Colonic mucosa (tissue), 4 donors: Measurements from ENCODE around the gene FILIP1L. TPM values are rescaled to one million over a fixed set of nuclear protein-coding genes. Genes with fewer than 3 reads are reported as not detected.

Experiments
- DNase-seq: peaks from one replicate; pipeline ENCODE4 v3.0.0-alpha.2; 2020
- H3K27ac ChIP-seq: fragments of 200-600 bp; one replicate; pipeline ENCODE4 v1.8.0; 2021
- H3K27me3 ChIP-seq: fragments of 200-600 bp; one replicate; pipeline ENCODE4 v1.8.0; 2021
- H3K36me3 ChIP-seq: fragments of 200-600 bp; one replicate; pipeline ENCODE4 v1.8.0; 2021
- H3K4me1 ChIP-seq: fragments of 200-600 bp; one replicate; pipeline ENCODE4 v1.8.0; 2021; ENCODE audit warnings: mild to moderate bottlenecking
- H3K4me3 ChIP-seq: fragments of 200-600 bp; one replicate; pipeline ENCODE4 v1.8.0; 2021
- H3K9ac ChIP-seq, 2 donors: one replicate each; pipeline ENCODE4 v1.7.0; 2013; ENCODE audit warnings: control low read depth in 2 of 2, low read depth in 2 of 2, low read length in 2 of 2
- H3K9me3 ChIP-seq: fragments of 200-600 bp; one replicate; pipeline ENCODE4 v1.8.0; 2021
- CTCF ChIP-seq: fragments of 200-600 bp; IDR thresholded peaks from one replicate; pipeline ENCODE4 v1.8.0; 2022; ENCODE audit warnings: antibody characterized with exemption, mild to moderate bottlenecking
- intact Hi-C: fragments of 100-400 bp; cut with DNase I; formaldehyde crosslinking; loops from one replicate; pipeline ENCODE4 v1.14.1; 2022
- total RNA-seq, 2 donors: library from RNA; stranded (reverse); fragmentation: NEBNext Ultra II Directional in 1 of 2; extraction: Animal tissue kit (Norgen Biotek cat#: 25700) in 1 of 2; gene quantifications; one replicate each; pipeline ENCODE4 v1.2.1, GENCODE V29; 2021
- donor health status: healthy.
- donor health status: DM: no; HTN: no; CAD: no.
- donor health status: DM: no; HTN: no; CAD: no.

The FILIP1L gene
- total RNA-seq, 2 donors from 2014 or later = 3.7 to 29.0 TPM

GRCh38 chr3:99971761-99972160, 142.5 kb downstream of the FILIP1L start:
- Histone ChIP-seq H3K27me3 (no peaks in the 10 kb centered on the region), H3K9me3 (no peaks in the 10 kb centered on the region), H3K36me3 (no peaks in the 10 kb centered on the region), H3K9ac (no peak overlapping the region), H3K27ac (no peak overlapping the region), H3K4me3 (no peak overlapping the region), H3K4me1 (no peaks in the 10 kb centered on the region)
- intact Hi-C loops = no loop called here
- TF ChIP-seq CTCF = no peak
- no peak for DNase-seq

- DNase-seq = no peak
- H3K9me3 ChIP-seq = no peaks in the 10 kb centered on the region
- H3K27ac ChIP-seq = no peak overlapping the region
- H3K4me1 ChIP-seq = no peaks in the 10 kb centered on the region
- H3K27me3 ChIP-seq = no peaks in the 10 kb centered on the region
- no peak overlapping the region for H3K4me3 ChIP-seq
- H3K36me3 ChIP-seq = no peaks in the 10 kb centered on the region
- no peak overlapping the region for H3K9ac ChIP-seq
- no peak for TF ChIP-seq CTCF
- intact Hi-C loops = no loop called here
These were observed 144.1 kb downstream of the FILIP1L start for GRCh38 chr3:99970198-99970597.

- TF ChIP-seq CTCF = no peak
- intact Hi-C loops = loop anchor here (10.0 kb wide), 1 partner anchor 124 kb away; no protein-coding TSS in a partner anchor
These were observed 145.2 kb downstream of the FILIP1L start for GRCh38 chr3:99969136-99969535.

GRCh38 chr3:99967796-99968195, 146.5 kb downstream of the FILIP1L start:
- DNase-seq = no peak
- no peaks in the 10 kb centered on the region for H3K4me1 ChIP-seq
- H3K36me3 ChIP-seq = no peaks in the 10 kb centered on the region
- H3K4me3 ChIP-seq = no peak overlapping the region
- no peaks in the 10 kb centered on the region for H3K9me3 ChIP-seq
- H3K9ac ChIP-seq = no peak overlapping the region
- TF ChIP-seq CTCF = no peak
- H3K27ac ChIP-seq = no peak overlapping the region
- H3K27me3 ChIP-seq = no peaks in the 10 kb centered on the region
- intact Hi-C loops = loop anchor here (10.0 kb wide), 1 partner anchor 123 kb away; no protein-coding TSS in a partner anchor

More at GRCh38 chr3:99969136-99969535, 145.2 kb downstream of the FILIP1L start:
- Histone ChIP-seq H3K36me3 (no peaks in the 10 kb centered on the region), H3K4me1 (no peaks in the 10 kb centered on the region), H3K9ac (no peak overlapping the region), H3K9me3 (no peaks in the 10 kb centered on the region), H3K27ac (no peak overlapping the region), H3K4me3 (no peak overlapping the region), H3K27me3 (no peaks in the 10 kb centered on the region)
- DNase-seq = no peak

- H3K9ac ChIP-seq = no peak overlapping the region
- H3K36me3 ChIP-seq = no peaks in the 10 kb centered on the region
- no peak overlapping the region for H3K4me3 ChIP-seq
- no peak overlapping the region for H3K27ac ChIP-seq
- H3K4me1 ChIP-seq = no peaks in the 10 kb centered on the region
- H3K27me3 ChIP-seq = no peaks in the 10 kb centered on the region
- DNase-seq = no peak
- TF ChIP-seq CTCF = no peak
- H3K9me3 ChIP-seq = no peaks in the 10 kb centered on the region
- intact Hi-C loops = loop anchor here (10.0 kb wide), 1 partner anchor 122 kb away; no protein-coding TSS in a partner anchor
These were observed 147.5 kb downstream of the FILIP1L start for GRCh38 chr3:99966662-99967416.
